H1 (cell line): ENCODE results near the gene MBD5. TPM values are rescaled to one million over a fixed set of nuclear protein-coding genes. Genes with fewer than 3 reads are reported as not detected.

Experiments used
- CTCF ChIA-PET: fragments of 300-600 bp; sonication (Branson Sonifier 250); formaldehyde crosslinking; loops from one replicate; lab custom pipeline; 2021; ENCODE audit not compliant: partially characterized antibody; lab: Charles Lee
- POLR2A ChIA-PET: fragments of 300-600 bp; sonication (Branson Sonifier 250); formaldehyde crosslinking; loops from one replicate; lab custom pipeline; 2021; ENCODE audit warnings: inconsistent platforms; ENCODE audit not compliant: partially characterized antibody; lab: Charles Lee
- DNase-seq, 2 experiments: peaks; one replicate each; pipeline versions ENCODE4 v3.0.0 to v3.0.0-alpha.2; 2010 to 2022; ENCODE audit warnings: low spot score in 2 of 2, low read depth in 1 of 2, mixed read lengths in 1 of 2
- FAIRE-seq: peaks from 2 replicates; lab custom pipeline; 2011; peaks lifted over from hg19 to GRCh38; lab: Jason Lieb, UNC
- H2AFZ ChIP-seq: 2 replicates; pipeline ENCODE4 v1.8.1; 2012; ENCODE audit warnings: low read length, inconsistent platforms
- H2AK5ac ChIP-seq: 2 replicates; pipeline ENCODE4 v1.6.1; 2013; ENCODE audit warnings: low read depth, low read length
- H2BK120ac ChIP-seq: replicated peaks from 2 replicates; pipeline ENCODE3; 2013; ENCODE audit warnings: low read depth, low read length, inconsistent platforms
- H2BK12ac ChIP-seq: 2 replicates; pipeline ENCODE4 v1.6.1; 2013; ENCODE audit warnings: low read depth, low read length
- H2BK15ac ChIP-seq: 2 replicates; pipeline ENCODE4 v1.6.1; 2013; ENCODE audit warnings: low read length
- H2BK20ac ChIP-seq: 2 replicates; pipeline ENCODE4 v1.6.1; 2013; ENCODE audit warnings: low read length
- H2BK5ac ChIP-seq: 2 replicates; pipeline ENCODE4 v1.6.1; 2013; ENCODE audit warnings: low read depth, low read length
- H3K14ac ChIP-seq: 2 replicates; pipeline ENCODE4 v1.6.1; 2013; ENCODE audit warnings: inconsistent platforms; ENCODE audit not compliant: insufficient read length
- H3K18ac ChIP-seq: 2 replicates; pipeline ENCODE4 v1.6.1; 2013; ENCODE audit warnings: low read length; ENCODE audit errors: extremely low read depth
- H3K23ac ChIP-seq: 2 replicates; pipeline ENCODE4 v1.6.1; 2013; ENCODE audit warnings: inconsistent platforms; ENCODE audit not compliant: insufficient read length
- H3K23me2 ChIP-seq: 2 replicates; pipeline ENCODE4 v1.6.1; 2013; ENCODE audit warnings: low read depth, low read length
- H3K27ac ChIP-seq: 2 replicates; pipeline ENCODE4 v1.6.1; 2011; ENCODE audit warnings: low read depth, low read length, inconsistent platforms
- H3K27me3 ChIP-seq, 4 experiments: replicated peaks in 1 of 4; 1 replicate in 1 of 4; 2 replicates in 3 of 4; pipeline versions ENCODE4 v1.6.1 to v1.8.1; 2011 to 2013; ENCODE audit warnings: low read length in 3 of 4, mild to moderate bottlenecking in 3 of 4, inconsistent platforms in 2 of 4, mixed read lengths in 2 of 4, moderate library complexity in 1 of 4; ENCODE audit not compliant: control insufficient read depth in 3 of 4, insufficient read depth in 3 of 4; ENCODE audit errors: extremely low read depth in 1 of 4
- H3K36me3 ChIP-seq, 4 experiments: 2 replicates each; pipeline versions ENCODE4 v1.6.1 to v1.8.1; 2011 to 2013; ENCODE audit warnings: mild to moderate bottlenecking in 4 of 4, low read length in 3 of 4, moderate library complexity in 2 of 4, control low read depth in 1 of 4, inconsistent platforms in 1 of 4; ENCODE audit not compliant: insufficient read depth in 4 of 4, control insufficient read depth in 2 of 4
- H3K4ac ChIP-seq: replicated peaks from 2 replicates; pipeline ENCODE3; 2013; ENCODE audit warnings: low read length, low read depth, mixed read lengths, inconsistent platforms; ENCODE audit not compliant: insufficient read length
- H3K4me1 ChIP-seq, 4 experiments: replicated peaks in 1 of 4; 1 replicate in 1 of 4; 2 replicates in 3 of 4; pipeline versions ENCODE4 v1.6.1 to v1.8.1; 2011 to 2013; ENCODE audit warnings: low read length in 3 of 4, inconsistent platforms in 2 of 4, mixed read lengths in 1 of 4; ENCODE audit not compliant: insufficient read depth in 4 of 4, control insufficient read depth in 3 of 4
- H3K4me2 ChIP-seq, 2 experiments: 2 replicates each; pipeline versions ENCODE4 v1.6.1 to v1.8.1; 2011 to 2013; ENCODE audit warnings: low read depth in 2 of 2, low read length in 2 of 2, control low read depth in 1 of 2, inconsistent platforms in 1 of 2, mild to moderate bottlenecking in 1 of 2; ENCODE audit not compliant: insufficient read depth in 1 of 2
- H3K4me3 ChIP-seq, 4 experiments: fragments of 200-600, 300-600 bp in 1 of 4; sonication (generic), shearing (Covaris generic), sonication (Bioruptor Twin) in 1 of 4; 2 replicates each; pipeline versions ENCODE4 v1.5.1 to v1.8.1; 2011 to 2016; ENCODE audit warnings: low read length in 4 of 4, low read depth in 3 of 4, control low read depth in 2 of 4, inconsistent platforms in 2 of 4, mild to moderate bottlenecking in 2 of 4, mixed read lengths in 1 of 4, moderate library complexity in 1 of 4; ENCODE audit not compliant: insufficient read depth in 2 of 4; ENCODE audit errors: extremely low read depth in 1 of 4
- H3K56ac ChIP-seq: replicated peaks from 2 replicates; pipeline ENCODE3; 2013; ENCODE audit warnings: low read depth, mild to moderate bottlenecking, mixed read lengths, low read length, inconsistent platforms; ENCODE audit not compliant: insufficient read length
- H3K79me1 ChIP-seq: 2 replicates; pipeline ENCODE4 v1.6.1; 2013; ENCODE audit warnings: low read depth, low read length, control low read depth
- H3K79me2 ChIP-seq, 2 experiments: 2 replicates each; pipeline versions ENCODE4 v1.6.1 to v1.8.1; 2012 to 2013; ENCODE audit warnings: low read length in 2 of 2, mild to moderate bottlenecking in 2 of 2, inconsistent platforms in 1 of 2; ENCODE audit not compliant: insufficient read depth in 2 of 2, control insufficient read depth in 1 of 2
- H3K9ac ChIP-seq, 4 experiments: replicated peaks in 1 of 4; 1 replicate in 1 of 4; 2 replicates in 3 of 4; pipeline versions ENCODE4 v1.6.1 to v1.8.1; 2011 to 2013; ENCODE audit warnings: low read depth in 3 of 4, low read length in 3 of 4, control low read depth in 2 of 4, mild to moderate bottlenecking in 2 of 4, moderate library complexity in 2 of 4, inconsistent platforms in 1 of 4; ENCODE audit errors: extremely low read depth in 1 of 4
- H3K9me3 ChIP-seq, 2 experiments: 2 replicates each; pipeline versions ENCODE4 v1.6.1 to v1.8.1; 2012 to 2013; ENCODE audit warnings: mild to moderate bottlenecking in 2 of 2, moderate library complexity in 2 of 2, control low read depth in 1 of 2, inconsistent platforms in 1 of 2, low read depth in 1 of 2, low read length in 1 of 2, mixed read lengths in 1 of 2; ENCODE audit not compliant: insufficient read depth in 2 of 2
- H4K20me1 ChIP-seq, 2 experiments: replicated peaks in 1 of 2; 2 replicates each; pipeline versions ENCODE3 to v1.8.1; 2011 to 2013; ENCODE audit warnings: inconsistent platforms in 2 of 2, low read length in 2 of 2, mild to moderate bottlenecking in 1 of 2; ENCODE audit not compliant: insufficient read depth in 2 of 2, control insufficient read depth in 1 of 2
- H4K5ac ChIP-seq: 2 replicates; pipeline ENCODE4 v1.6.1; 2013; ENCODE audit warnings: low read length, low read depth, mixed read lengths, inconsistent platforms; ENCODE audit not compliant: insufficient read length
- H4K8ac ChIP-seq: 2 replicates; pipeline ENCODE4 v1.8.0; 2013; ENCODE audit warnings: mild to moderate bottlenecking, moderate library complexity, low read length, inconsistent platforms; ENCODE audit not compliant: insufficient read depth; ENCODE audit errors: extremely low read depth
- H4K91ac ChIP-seq: replicated peaks from 2 replicates; pipeline ENCODE3; 2013; ENCODE audit warnings: low read length, mixed read lengths, inconsistent platforms; ENCODE audit not compliant: insufficient read length
- BCL11A ChIP-seq, 2 experiments: IDR thresholded peaks; one replicate each; pipeline ENCODE4 v1.6.1; 2011; ENCODE audit warnings: low read depth in 2 of 2, low read length in 2 of 2, mild to moderate bottlenecking in 2 of 2
- EP300 ChIP-seq, 2 experiments: IDR thresholded peaks; 1 replicate in 1 of 2; 2 replicates in 1 of 2; pipeline ENCODE4 v1.6.1; 2011 to 2012; ENCODE audit warnings: low read depth in 2 of 2, low read length in 2 of 2, mild to moderate bottlenecking in 2 of 2, borderline replicate concordance in 1 of 2, inconsistent platforms in 1 of 2, moderate library complexity in 1 of 2
- GABPA ChIP-seq: IDR thresholded peaks from 2 replicates; pipeline ENCODE4 v1.6.1; 2011; ENCODE audit warnings: mild to moderate bottlenecking, low read length, moderate library complexity, borderline replicate concordance; ENCODE audit not compliant: insufficient read depth
- KDM4A ChIP-seq: IDR thresholded peaks from one replicate; pipeline ENCODE4 v1.7.1; 2012; ENCODE audit warnings: low read depth, mild to moderate bottlenecking, moderate library complexity, low read length, inconsistent platforms; ENCODE audit not compliant: severe bottlenecking
- NRF1 ChIP-seq: IDR thresholded peaks from 2 replicates; pipeline ENCODE4 v1.6.1; 2011; ENCODE audit warnings: mild to moderate bottlenecking, low read depth, low read length, improper control_type of control experiment
- POLR2A ChIP-seq, 2 experiments: IDR thresholded peaks; 1 replicate in 1 of 2; 2 replicates in 1 of 2; pipeline ENCODE4 v1.6.1; 2011; ENCODE audit warnings: low read depth in 2 of 2, low read length in 2 of 2, mild to moderate bottlenecking in 2 of 2; ENCODE audit errors: control extremely low read depth in 1 of 2
- POU5F1 ChIP-seq: IDR thresholded peaks from 2 replicates; pipeline ENCODE4 v1.6.1; 2011; ENCODE audit warnings: low read depth, mild to moderate bottlenecking, low read length, moderate library complexity
- RFX5 ChIP-seq: IDR thresholded peaks from 2 replicates; pipeline ENCODE4 v1.6.1; 2011; ENCODE audit warnings: low read depth, low read length, improper control_type of control experiment, borderline replicate concordance
- SIX5 ChIP-seq: IDR thresholded peaks from 2 replicates; pipeline ENCODE4 v1.6.1; 2011; ENCODE audit warnings: mild to moderate bottlenecking, low read depth, low read length
- SP4 ChIP-seq: IDR thresholded peaks from 2 replicates; pipeline ENCODE4 v1.6.1; 2012; ENCODE audit warnings: low read length, inconsistent platforms
- WGBS, 2 experiments: shearing (Covaris generic) in 1 of 2; methylation state at CpG; one replicate each; pipeline versions ENCODE4 v1.1.6 to v1.1.7; 2013 to 2015; ENCODE audit warnings: low lambda C conversion rate in 2 of 2, mixed read lengths in 2 of 2, inconsistent platforms in 1 of 2, low coverage in 1 of 2, missing lambda C conversion rate in 1 of 2; ENCODE audit not compliant: insufficient replicate concordance in 2 of 2, insufficient coverage in 1 of 2, insufficient read length in 1 of 2; ENCODE audit errors: extremely low coverage in 1 of 2, missing lambda C conversion rate in 1 of 2; 5-methylcytosine and 5-hydroxymethylcytosine counted together
- polyA plus RNA-seq, 7 experiments: library from polyadenylated mRNA; depleted of rRNA in 3 of 7; stranded (reverse) in 5 of 7; unstranded in 2 of 7; fragments of >200 nt in 5 of 7; fragments of 200-250 nt in 2 of 7; gene quantifications; 1 replicate in 5 of 7; 2 replicates in 1 of 7; 4 replicates in 1 of 7; pipeline versions ENCODE4 v1.2.1 to v1.2.3, GENCODE V29; 2011 to 2013; ENCODE audit warnings: missing spikeins in 2 of 7, mixed read lengths in 2 of 7
- total RNA-seq: library from RNA; stranded (reverse); fragmentation: NEBNext Ultra II Directional; extraction: Animal tissue kit (Norgen Biotek cat#: 25700); gene quantifications from 2 replicates; pipeline ENCODE4 v1.2.1, GENCODE V29; 2021

MBD5 gene
- total and polyA plus RNA-seq, 2 of the 8 experiments (the other 6 are each of a cell fraction or from before 2014, with no cell fraction given) = 9.7 to 29.4 TPM

GRCh38 chr2:148447877-148448276, 427.0 kb downstream of the MBD5 start:
- H3K9ac ChIP-seq = no peak overlapping the region
- no peak overlapping the region for H2BK15ac ChIP-seq
- no peak overlapping the region for H3K14ac ChIP-seq
- TF ChIP-seq POLR2A (IDR thresholded peaks at IDR 0.05; ENCODE audit: control extremely low read depth in 1 of 2, low read depth in 2 of 2, low read length in 2 of 2) (no peak), EP300 (IDR thresholded peaks at IDR 0.05; ENCODE audit: borderline replicate concordance in 1 of 2, low read depth in 2 of 2, low read length in 2 of 2) (no peak), SIX5 (no peak), GABPA (no peak), SP4 (no peak), RFX5 (no peak), BCL11A (IDR thresholded peaks at IDR 0.05; ENCODE audit: low read depth in 2 of 2, low read length in 2 of 2) (no peak), POU5F1 (no peak), NRF1 (no peak), KDM4A (no peak)
- no peaks in the 10 kb centered on the region for H3K27me3 ChIP-seq
- no peak overlapping the region for H3K23ac ChIP-seq
- no peak overlapping the region for H4K5ac ChIP-seq
- FAIRE-seq = no peak
- no peak overlapping the region for H4K91ac ChIP-seq
- no peak overlapping the region for H3K4ac ChIP-seq
- no peaks in the 10 kb centered on the region for H3K4me1 ChIP-seq
- DNase-seq = no peak
- ChIA-PET CTCF (no interaction called here), POLR2A (no interaction called here)
- no peaks in the 10 kb centered on the region for H4K20me1 ChIP-seq
- no peak overlapping the region for H2AFZ ChIP-seq
- H3K4me3 ChIP-seq = no peak overlapping the region
- 93% methylated on average over 1 of the region's 1 CpG; no CpG with 5 or more reads in 1 of the 2 experiments for WGBS, 2 experiments
- no peak overlapping the region for H3K27ac ChIP-seq
- H3K18ac ChIP-seq = no peak overlapping the region
- no peak overlapping the region for H3K56ac ChIP-seq
- H2BK20ac ChIP-seq = no peak overlapping the region
- H2AK5ac ChIP-seq = no peak overlapping the region
- H3K79me2 ChIP-seq = no peaks in the 10 kb centered on the region
- no peak overlapping the region for H3K4me2 ChIP-seq
- H4K8ac ChIP-seq = no peak overlapping the region
- H2BK12ac ChIP-seq = no peak overlapping the region
- no peak overlapping the region for H2BK120ac ChIP-seq
- H3K9me3 ChIP-seq = no peaks in the 10 kb centered on the region
- H3K36me3 ChIP-seq = no peaks in the 10 kb centered on the region
- H3K79me1 ChIP-seq = no peaks in the 10 kb centered on the region
- no peak overlapping the region for H2BK5ac ChIP-seq
- H3K23me2 ChIP-seq = no peaks in the 10 kb centered on the region; the same call in 1 of the 2 replicates
